GM18517 (cell line): ENCODE measurements around the gene DDX55.

Source experiments
- ATAC-seq: cut with Tn5 transposase; IDR thresholded peaks from one replicate; pipeline ENCODE4 v1.9.1; 2021; ENCODE audit warnings: mild to moderate bottlenecking, moderate library complexity; ENCODE audit not compliant: unreplicated experiment

The DDX55 gene

DNA sequence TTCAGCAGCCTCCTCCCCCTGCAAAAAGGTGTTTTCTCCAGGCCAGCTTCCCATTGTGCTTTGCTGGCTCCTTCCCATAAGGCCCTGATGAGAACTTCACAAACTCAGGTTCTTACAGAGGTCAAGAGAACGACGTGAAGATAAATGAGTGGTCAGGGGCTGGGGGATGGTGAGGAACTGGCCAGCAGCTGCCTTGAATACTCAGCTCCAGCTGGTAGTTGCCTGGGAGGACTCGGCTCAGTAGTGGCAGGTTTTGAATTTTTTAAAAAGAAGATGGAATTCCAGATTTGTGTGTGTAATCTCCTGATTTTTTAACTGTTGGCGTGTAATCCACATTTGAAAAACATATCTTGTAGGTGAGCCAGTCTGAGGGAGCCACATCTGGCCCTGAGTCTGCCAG lies 5.9 kb downstream of the DDX55 start:
- no peak for ATAC-seq

DNA sequence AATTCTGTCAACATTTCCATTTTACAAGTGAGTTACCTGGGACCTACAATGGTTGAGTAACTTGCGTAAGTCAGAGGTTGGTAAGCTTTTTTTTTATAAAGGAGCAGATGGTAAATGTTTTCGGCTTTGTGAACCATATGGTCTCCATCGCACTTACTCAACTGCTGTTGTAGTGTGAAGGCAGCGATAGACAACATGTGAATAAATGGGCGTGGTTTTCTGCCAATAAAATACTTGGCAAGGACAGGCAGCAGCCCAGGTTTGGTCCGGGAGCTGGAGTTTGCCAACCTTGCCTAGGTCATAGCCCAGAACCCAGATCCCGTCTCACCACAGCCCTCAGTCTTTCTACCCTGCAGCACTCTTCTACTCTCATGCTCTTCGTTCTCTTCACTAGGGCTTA lies 6.3 kb downstream of the DDX55 start:
- ATAC-seq: no peak

DNA sequence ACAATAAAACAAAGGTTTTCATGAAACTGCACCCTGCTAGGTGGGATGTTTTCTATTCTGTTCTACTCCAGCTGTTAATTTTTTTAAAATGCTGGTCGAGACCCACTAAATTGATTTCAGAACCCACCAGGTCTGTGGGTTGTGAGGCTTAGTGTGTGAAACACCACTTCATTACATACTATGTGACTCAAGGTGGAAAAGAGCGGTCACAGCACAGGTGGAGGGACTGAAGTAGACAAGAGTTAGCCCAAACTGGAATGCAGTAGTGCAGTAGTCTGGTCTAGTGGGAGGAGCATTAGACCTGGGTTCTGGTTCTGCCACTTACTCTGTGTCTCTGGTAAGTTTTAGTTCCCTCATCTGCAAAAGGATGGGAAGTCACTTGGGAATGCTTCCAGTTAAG lies 12.2 kb downstream of the DDX55 start:
- ATAC-seq: no peak

DNA sequence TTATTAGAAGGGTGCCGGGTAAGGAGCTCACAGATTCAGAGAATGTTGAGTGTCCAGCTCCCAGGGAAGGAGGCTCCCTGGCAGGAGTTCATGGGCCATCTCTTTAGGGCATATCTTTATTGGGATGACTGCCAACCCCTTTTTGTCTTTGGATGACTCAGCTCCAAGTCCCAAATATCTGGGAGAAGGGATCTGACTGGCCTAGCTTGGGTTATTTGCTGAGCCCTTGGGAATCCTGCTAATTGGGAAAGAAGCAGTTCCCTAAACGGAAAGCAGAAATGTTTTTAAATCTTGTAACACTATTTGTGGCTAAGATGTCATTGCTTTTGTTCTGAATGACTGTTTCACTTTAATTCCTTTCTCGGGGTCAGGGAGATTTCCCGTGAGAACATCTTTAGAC lies 12.6 kb downstream of the DDX55 start:
- ATAC-seq: no peak

DNA sequence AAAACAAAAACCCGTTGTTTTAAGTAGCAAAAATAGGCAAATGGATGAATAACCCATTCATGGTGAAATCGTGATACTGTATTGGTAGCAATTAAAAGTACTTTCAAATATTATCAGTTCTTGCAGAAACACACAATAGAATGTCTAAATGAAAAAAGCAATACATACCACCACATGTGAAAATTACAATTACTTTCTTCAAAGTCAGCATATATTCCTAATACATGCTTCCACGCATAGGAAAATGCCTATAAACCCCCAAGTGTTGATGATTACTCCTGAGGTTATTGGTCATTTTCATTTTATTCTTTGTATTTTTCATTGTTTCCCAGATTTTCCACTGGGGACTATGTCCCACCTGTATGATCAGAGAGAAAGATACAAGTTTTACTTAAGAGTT lies 15.2 kb downstream of the DDX55 start:
- ATAC-seq: no peak

DNA sequence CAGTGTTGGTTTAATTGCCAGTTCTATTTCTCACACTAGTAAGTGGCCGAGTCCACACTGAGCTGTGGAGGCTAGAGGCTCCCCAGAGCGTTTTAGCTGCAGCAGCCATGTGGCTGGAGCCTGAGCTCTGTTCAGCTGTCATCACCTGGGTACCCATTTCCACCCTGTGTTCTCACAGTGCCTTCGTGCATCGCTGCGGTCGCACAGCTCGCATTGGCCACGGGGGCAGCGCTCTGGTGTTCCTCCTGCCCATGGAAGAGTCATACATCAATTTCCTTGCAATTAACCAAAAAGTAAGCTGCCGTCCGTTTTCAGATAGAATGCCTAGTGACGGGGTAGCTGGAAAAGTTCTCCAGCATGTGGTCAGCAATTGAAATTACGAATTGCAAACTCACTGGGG lies 15.7 kb downstream of the DDX55 start:
- no peak for ATAC-seq

DNA sequence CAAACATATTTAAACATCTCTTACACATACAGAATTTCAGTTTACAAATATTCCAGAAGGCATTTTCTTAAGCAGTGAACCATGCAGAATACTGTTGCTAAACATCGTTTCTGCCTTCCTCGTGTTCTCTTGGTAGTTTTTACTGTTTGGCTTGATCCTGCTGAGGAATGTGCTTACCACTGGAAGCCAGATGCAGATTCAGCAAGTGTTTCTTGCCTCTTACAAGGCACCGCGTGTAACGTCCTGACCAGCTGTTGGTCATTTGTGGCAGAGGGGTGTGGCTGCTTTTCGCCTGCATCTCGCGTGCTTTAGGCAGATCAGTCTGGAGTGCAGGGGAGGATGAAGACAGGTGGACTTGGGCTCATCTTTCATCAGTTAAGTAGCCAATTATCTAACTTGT lies 19.2 kb downstream of the DDX55 start:
- no peak for ATAC-seq

DNA sequence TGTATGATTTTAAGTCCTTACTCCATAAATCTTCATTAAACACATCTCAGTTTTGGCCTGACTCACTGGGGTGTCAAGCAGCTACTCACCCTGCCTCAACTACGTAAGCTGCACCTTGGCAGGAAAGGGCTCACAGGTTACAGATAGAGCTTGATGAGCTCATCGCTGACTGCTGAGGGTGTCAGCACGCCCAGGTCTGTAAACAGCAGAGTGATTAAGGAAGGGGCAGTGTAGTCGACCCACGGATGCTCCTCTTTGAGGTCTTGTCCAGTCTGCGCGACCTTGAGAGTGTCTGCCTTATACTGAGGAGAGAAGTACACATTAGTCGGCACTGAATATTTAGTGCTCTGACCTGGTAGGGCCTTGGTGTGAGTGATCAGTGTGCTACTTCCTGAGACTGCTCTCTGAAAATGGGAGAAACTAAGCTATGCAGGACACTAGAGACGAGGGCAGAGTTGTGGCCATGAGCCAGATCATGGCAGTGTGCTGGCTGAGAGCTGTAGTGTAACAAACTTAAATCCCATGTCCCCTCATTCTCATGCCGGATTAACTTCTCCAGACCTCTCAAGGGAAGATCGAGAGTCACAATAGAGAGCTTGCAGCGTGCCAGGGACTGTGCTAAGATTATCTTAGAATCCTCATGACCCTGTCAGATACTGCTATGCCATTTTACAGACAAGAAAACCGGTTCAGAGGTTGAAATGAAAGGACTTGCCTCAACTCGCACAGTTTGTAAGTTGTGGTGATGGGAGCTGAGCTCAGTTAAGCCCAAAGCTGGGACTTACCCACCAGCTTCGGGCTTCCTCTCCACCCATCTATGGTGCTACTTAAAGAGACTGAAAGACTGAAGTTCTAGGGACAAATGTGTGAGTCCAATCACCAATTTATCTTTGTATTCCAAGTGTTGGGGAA lies 20.0 kb downstream of the DDX55 start:
- ATAC-seq: no peak

DNA sequence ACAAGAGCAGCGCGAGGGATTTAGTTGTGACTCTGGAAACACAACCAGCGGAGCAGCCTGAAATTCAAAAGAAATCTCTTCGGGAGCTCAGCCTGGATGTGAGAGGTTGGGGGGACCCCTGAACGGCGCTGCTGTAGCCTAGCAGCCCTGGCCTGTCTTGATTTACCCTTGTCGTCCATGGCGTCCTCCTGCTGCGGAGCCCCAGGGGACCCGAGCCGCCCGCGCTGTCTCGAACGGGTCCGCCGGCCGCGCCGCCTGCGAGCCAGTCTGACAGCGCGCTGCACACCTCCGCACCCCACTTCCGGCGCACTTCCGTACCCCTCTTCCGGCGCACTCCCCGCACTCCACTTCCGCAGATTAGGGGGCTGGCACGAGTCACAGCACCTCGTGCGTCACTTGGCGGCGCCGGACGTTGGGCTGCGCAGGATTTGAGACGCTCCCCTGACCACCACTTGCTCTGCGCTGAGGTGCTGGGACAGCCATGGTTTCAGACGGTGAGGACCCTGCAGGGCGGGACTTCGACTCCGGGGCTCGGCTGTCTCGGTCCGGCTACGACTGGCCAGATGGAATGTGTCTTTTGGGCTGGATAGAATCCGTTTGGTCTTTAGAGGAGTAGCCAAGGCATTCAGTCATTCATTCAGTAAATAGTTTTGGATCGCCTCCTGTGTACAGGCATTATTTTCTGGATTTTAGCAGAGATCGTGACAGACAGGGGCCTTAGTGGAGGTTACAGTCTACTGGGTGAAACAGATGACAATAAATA lies 31.7 kb downstream of the DDX55 start, which contains the start of the genes EIF2B1 and GTF2H3:
TSS of gene EIF2B1 (minus strand) at position 308 of the 763 bp plus-strand sequence. CDS start at position 179, 129 bp downstream.
TSS of gene GTF2H3 (plus strand) at position 451 of the 763 bp plus-strand sequence. CDS start at position 482, 31 bp downstream.
- ATAC-seq: peak; percentile 94

DNA sequence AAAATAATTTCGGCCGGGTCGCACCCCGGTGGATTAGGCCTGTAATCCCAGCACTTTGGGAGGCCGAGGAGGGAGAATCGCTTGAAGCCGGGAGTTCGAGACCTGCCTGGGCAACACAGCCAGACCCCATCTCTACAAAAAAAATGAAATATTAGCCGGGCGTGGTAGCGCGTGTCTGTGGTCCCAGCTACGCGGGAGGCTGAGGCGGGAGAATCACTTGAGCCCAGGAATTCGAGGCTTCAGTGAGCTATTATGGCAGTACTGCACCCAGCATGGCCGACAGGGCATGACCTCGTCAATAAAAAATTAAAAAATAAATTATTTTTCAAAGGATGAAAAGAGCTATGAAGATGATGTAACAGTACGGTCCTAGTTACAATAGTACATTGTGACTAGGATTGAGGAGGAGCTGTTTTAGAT lies 32.3 kb downstream of the DDX55 start:
- ATAC-seq: no peak

DNA sequence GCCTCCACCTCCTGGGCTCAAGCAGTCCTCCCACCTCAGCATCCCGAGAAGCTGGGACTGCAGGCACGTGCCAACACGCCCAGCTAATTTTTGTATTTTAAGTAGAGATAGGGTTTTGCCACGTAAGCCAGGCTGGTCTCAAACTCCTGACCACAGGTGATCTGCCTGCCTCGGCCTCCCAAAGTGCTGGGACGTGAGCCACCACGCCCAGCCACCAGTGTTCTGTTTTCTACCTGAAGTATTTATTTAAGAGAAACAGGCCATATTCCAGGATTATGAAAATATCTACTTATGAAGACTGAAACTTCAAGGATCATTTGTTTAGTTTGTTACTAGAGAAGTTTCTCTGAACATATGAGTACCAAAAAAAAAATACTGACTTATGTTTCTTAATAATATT lies 42.0 kb downstream of the DDX55 start:
- no peak for ATAC-seq

DNA sequence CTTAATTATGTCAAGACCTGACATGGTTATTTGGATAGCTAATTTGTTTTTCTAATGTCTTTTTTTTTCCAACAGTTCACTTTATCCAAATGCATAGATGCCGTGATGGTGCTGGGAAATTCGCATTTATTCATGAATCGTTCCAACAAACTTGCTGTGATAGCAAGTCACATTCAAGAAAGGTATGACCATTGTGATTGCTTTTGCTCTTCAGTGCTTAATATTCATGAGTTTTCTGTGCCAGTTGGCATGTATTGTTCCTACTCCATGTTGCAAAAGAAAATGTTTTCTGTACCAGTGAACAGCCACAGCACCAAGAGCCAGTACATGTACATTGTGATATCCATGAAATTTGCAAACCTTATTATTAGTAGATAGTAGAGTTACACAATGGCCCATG lies 43.5 kb downstream of the DDX55 start:
- ATAC-seq: no peak

DNA sequence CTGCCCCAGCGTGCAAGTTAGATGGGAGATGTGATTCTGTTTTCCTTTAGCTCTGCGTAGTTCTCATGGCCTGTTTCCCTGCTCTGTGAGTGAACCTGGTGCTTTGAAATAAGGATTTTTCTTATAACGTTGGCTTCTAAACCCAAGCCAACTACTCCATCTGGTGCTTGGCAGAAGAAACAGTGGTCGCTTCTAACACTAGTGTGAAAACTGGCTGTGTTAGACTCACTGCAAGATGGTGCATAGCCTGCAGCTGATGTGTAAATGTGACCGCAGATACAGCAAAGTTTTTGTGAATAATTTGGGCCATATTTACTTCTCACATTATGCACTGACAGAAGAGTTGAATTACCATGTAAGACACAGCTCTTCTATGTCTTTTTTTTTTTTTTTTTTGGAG lies 44.0 kb downstream of the DDX55 start:
- ATAC-seq: no peak

DNA sequence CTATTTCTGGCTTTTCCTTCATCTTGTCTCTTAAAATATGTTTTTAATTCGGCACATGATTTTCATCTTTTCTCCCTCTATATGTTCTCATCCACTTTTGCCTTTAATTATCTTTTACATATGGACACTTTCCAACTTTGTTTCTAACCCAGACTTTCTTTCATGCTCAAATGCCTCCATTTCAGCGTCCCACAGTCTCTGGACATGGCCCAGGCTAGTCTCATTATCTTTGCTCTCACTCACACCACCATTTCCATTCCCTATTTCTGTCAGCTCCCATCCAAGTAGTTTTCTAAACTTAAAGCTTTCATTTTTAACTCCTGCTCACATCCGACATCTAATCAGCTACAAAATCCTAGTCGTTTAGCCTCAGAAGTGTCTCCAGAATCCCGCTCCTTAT lies 46.5 kb downstream of the DDX55 start:
- ATAC-seq: no peak

DNA sequence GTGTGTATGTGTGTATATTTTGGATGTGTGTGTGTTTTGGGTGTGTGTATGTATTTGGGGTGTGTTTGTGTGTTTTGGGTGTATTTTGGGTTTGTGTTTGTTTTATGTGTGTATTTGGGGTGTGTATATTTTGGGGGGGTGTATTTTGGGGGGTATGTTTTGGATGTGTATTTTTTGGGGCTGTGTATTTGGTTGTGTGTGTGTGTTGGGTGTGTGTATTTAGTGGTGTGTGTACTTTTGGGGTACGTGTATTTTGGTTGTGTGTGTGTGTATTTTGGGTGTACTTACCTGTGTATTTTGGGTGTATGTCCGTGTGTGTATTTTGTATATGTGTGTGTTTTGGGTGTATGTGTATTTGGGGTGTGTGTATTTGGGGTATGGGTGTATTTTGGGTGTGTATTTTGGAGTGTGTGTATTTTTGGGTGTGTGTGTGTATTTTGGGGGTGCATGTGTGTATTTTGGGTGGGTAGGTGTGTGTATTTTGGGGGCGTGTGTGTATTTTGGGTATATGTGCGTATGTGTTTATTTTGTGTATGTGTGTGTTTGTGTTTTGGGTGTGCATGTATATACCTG lies 52.3 kb downstream of the DDX55 start:
- ATAC-seq: no peak

DNA sequence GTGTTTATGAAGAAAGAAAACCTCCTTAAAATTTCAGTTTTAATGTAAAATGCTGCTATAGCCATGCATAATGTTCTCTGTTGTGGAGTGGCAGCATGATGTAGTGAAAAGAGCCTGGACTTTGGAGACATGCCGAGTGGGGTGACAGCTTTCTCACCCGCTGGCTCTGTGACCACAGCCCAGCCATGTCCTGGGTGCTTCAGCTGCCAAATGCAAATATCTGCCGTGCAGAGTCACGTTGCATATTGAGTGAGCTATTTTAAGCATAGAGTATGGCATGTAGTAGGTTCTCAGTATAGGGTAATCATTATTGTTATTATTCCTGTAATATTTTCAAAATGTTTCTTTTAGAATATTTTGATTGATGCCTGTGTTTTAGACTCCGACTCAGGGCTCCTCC lies 53.5 kb downstream of the DDX55 start:
- ATAC-seq: peak; percentile 86

DNA sequence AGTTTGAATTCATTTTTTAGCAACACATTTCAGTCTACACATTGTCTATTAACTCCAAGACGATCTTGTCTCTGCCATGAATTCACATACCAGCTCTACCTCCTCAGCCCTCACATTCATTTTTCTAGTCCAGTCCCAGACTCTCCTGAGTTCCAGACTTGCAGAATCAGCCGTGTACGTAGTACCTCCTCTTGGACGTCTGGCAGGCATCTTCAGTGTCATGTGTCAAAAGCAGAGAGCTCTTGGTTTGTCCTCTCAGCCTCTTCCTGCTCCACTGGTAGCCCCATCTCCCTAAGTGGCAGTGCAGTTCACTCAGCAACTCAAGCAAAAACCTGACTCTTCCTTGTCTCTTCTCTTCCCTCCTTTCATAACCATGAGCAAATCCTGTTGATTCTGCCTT lies 54.5 kb downstream of the DDX55 start:
- ATAC-seq: no peak

DNA sequence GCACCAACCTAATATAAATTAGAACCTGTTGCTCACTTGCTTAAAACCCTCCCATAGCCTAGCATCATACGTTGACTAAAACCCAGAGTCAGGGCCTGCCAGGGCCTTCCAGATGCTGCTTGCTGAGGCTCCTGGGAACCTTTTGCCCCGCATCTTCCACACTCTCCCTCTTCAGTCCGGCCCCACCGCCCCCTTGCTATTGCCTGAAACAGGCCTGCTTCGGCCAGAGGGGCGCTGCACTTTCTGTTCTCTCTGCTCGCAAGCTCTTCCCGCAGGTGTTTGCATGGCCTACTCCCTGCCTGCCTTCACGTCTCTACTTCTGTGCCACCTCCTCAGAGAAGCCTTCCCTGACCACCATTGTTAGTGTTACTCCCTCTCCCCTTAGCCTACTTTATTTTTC lies 55.3 kb downstream of the DDX55 start:
- no peak for ATAC-seq

DNA sequence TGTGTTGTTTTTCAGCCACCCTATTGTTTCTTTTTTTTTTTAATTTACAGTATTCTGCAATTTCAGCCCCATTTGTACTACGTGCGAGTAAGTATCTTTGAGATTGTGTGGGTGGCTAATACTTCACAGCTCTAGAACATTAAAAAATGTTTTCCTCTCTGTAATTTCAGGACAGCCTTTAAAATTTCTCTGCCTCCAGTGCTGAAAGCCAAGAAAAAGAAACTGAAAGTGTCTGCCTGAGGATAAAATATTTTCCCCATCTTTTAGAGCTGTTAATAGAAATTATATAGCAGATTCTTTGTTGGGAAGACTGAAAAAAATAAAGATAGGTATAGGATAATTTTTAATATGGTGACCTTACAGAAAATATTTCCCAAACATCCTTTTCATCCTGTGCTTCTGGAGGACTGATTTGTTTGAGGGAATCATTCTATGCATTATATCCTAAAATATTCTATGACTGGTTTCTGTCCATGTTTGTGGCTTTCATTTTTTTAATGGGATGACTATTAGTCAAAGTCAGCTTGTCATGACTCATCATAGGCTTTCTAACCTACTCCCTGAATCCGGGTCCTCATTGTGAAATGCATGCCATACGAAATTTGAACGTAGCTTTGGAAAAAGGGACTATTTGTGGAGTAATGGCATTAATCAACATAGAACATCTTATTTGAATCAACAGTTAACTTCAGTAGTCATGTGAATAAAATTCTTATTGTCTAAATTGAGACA lies 58.3 kb downstream of the DDX55 start:
- no peak for ATAC-seq

DNA sequence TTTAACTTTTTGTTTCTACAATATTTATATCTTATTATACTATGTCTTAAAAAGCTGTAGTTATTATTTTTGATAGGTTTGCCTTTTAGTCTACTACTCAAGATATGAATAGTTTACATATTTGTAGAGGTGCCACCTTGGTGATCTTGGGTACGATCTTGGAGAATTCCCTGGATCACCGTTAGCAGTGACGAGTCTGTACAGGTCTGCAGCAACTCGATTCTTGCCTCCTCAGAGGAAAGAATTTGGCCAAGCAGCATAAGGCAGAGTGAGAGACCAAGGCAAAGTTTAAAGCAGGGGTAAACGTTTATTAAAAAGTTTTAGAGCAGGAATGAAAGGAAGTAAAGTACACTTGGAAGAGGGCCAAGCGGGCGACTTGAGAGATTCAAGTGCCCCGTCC lies 65.9 kb downstream of the DDX55 start:
- ATAC-seq: no peak
